GM18519 (cell line): ENCODE data around the gene TOPAZ1.

ENCODE experiments used
- ATAC-seq: cut with Tn5 transposase; IDR thresholded peaks from one replicate; pipeline ENCODE4 v1.9.1; 2021; ENCODE audit warnings: mild to moderate bottlenecking, moderate library complexity; ENCODE audit not compliant: unreplicated experiment, low FRiP score

Gene TOPAZ1

GRCh38 chr3:44241706-44242105, at the start of gene TOPAZ1:
TSS of gene TOPAZ1 (plus strand) at chr3:44241886. CDS start at chr3:44242054, 168 bp downstream.
- ATAC-seq, result no peak

- ATAC-seq, result no peak
Observed at GRCh38 chr3:44198284-44199269, 43.1 kb upstream of the TOPAZ1 start.

DNA sequence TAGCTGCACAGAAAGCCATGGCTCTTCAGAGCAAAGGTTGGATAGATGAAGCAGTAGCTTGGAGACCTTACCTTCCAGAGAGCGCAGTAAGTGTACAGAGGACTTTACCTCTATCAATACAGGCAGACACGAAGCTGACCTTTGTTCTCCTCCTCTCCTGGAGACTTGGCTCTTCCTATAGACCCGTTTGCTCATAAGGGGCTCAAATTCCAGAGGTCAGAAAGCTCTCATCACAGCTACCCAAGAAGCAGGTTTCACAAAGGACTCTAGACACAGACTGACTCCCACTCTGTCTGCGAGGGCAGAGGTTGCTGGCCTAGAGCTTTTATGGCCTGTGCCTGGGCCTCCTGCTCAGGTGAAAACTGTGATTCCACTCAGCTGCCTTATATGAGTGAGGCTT, 35.4 kb upstream of the TOPAZ1 start:
- ATAC-seq, result no peak

DNA sequence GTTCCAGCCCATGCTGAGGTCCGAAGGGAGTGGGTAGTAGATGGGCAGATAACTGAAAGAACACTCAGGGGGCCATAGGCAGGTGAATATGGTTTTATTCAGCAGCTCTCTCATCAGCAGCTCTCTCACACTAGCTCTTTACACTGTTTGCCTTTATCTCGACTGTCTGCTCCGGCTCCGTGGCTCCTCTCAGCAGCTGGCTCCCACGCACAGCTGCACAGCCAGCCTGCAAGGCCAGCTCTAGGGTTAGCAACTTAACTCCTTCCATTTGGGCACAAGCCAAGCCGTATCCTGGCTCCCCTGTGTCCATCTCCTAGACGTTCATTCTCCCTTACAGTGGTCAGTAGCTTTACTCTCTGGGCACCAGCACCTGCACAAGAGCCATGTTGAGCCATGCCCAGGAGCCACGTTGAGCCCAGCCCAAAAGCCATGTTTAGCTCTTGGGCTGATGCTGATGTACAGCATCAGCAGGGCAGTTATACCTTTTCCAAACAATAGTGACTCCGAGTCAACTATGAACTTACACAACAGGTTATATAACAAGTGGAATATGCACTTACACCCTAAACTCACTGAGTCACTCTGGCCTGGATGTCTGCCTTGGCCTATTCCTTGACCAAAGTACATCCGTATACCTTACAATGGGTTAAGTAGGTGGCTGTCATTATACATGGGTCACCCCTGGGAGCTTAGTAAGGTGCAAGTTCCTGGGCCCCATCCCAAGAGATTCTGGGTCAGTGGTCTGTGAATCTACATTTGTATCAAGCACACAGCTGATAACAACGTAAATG, 34.6 kb upstream of the TOPAZ1 start:
- no peak for ATAC-seq

- no peak for ATAC-seq
Observed at GRCh38 chr3:44208086-44208485, 33.6 kb upstream of the TOPAZ1 start.

- ATAC-seq, result no peak
Observed at GRCh38 chr3:44208568-44208967, 33.1 kb upstream of the TOPAZ1 start.

GRCh38 chr3:44210967-44211366, 30.7 kb upstream of the TOPAZ1 start:
- no peak for ATAC-seq

GRCh38 chr3:44222337-44222736, 19.3 kb upstream of the TOPAZ1 start:
- ATAC-seq, result no peak

GRCh38 chr3:44223299-44223698, 18.4 kb upstream of the TOPAZ1 start:
- ATAC-seq, result no peak

- ATAC-seq, result no peak
Observed at GRCh38 chr3:44224131-44224530, 17.6 kb upstream of the TOPAZ1 start.

- no peak for ATAC-seq
Observed at GRCh38 chr3:44226573-44226972, 15.1 kb upstream of the TOPAZ1 start.

GRCh38 chr3:44227632-44228031, 14.1 kb upstream of the TOPAZ1 start:
- no peak for ATAC-seq

GRCh38 chr3:44228900-44229299, 12.8 kb upstream of the TOPAZ1 start:
- no peak for ATAC-seq

DNA sequence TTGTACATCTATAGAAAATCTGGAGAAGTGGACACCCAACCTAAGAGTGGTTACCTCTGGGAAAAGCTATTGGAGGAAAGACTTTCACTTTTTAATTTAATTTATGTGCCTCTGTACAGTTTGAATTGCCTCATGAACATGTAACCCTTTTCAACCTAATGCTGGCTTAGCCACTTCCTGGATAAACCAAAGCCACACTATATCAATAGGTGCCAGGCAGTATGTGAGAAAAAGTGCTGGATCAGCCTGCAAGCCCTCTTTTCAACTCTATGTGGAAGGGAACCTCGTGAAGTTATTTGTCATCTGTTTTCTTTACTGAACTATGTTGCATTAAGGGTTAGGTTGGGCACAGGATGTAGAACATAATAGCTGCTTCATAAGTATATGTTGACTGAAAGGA, 9.3 kb upstream of the TOPAZ1 start:
- no peak for ATAC-seq

GRCh38 chr3:44234648-44235268, 6.9 kb upstream of the TOPAZ1 start:
- no peak for ATAC-seq

GRCh38 chr3:44235604-44236484, 5.8 kb upstream of the TOPAZ1 start:
- ATAC-seq, result no peak

DNA sequence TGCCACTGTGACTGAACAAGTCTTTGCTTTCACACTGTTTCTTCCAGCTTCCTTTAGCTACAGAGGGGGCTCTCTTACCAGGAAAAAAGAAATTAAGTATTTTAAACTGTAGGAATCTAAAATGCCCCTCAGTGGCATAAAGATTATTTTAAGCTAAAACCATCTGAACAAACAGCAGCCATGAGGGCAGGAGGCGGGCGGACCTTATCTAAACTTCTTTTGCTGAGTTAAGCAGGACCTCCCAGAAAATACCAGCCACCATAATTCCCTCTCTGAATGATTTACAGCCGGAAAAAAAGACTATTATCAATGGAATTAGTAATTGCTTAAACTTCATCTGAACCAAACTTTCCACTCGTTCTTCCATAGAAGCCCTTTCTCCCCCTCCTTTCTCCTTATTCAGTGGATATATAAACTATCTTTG, 5.2 kb upstream of the TOPAZ1 start:
- ATAC-seq, result no peak

GRCh38 chr3:44237161-44237560, 4.5 kb upstream of the TOPAZ1 start:
- no peak for ATAC-seq

- no peak for ATAC-seq
Observed at GRCh38 chr3:44237665-44238064, 4.0 kb upstream of the TOPAZ1 start.

GRCh38 chr3:44238889-44239288, 2.8 kb upstream of the TOPAZ1 start:
- no peak for ATAC-seq
